CD4-positive, CD25-positive, alpha-beta regulatory T cell (primary cell): ENCODE measurements around the gene STEAP1. TPM values are rescaled to one million over a fixed set of nuclear protein-coding genes. Genes with fewer than 3 reads are reported as not detected.
"Not testable (repeated sequence)": the region's sequence is repeated elsewhere in the genome, so short reads cannot be mapped to it uniquely, and the experiment has no call there.

ENCODE experiments used
- ATAC-seq, 2 donors: fragments of 150-1000 bp; cut with Tn5 transposase; one replicate each; pipeline ENCODE4 v1.10.0; 2021; ENCODE audit warnings: low read depth in 2 of 2, moderate number of reproducible peaks in 2 of 2, moderate library complexity in 1 of 2
- DNase-seq, 3 donors: peaks; one replicate each; pipeline versions ENCODE4 v3.0.0 to v3.0.0-alpha.2; 2012 to 2022; ENCODE audit warnings: mixed read lengths in 1 of 3
- H3K27ac ChIP-seq: one replicate; pipeline ENCODE4 v1.7.0; 2013; ENCODE audit warnings: mild to moderate bottlenecking, low read length; ENCODE audit not compliant: insufficient read depth, poor library complexity, severe bottlenecking
- H3K27me3 ChIP-seq: one replicate; pipeline ENCODE4 v1.7.0; 2013; ENCODE audit warnings: low read length; ENCODE audit not compliant: control insufficient read depth, insufficient read depth
- H3K36me3 ChIP-seq: one replicate; pipeline ENCODE4 v1.7.0; 2013; ENCODE audit warnings: mild to moderate bottlenecking, low read length, moderate library complexity; ENCODE audit not compliant: control insufficient read depth, insufficient read depth
- H3K4me1 ChIP-seq: 2 replicates; pipeline ENCODE4 v1.7.0; 2013; ENCODE audit warnings: mild to moderate bottlenecking, low read length; ENCODE audit not compliant: insufficient read depth, control insufficient read depth, poor library complexity, severe bottlenecking
- H3K4me3 ChIP-seq: one replicate; pipeline ENCODE4 v1.7.0; 2013; ENCODE audit warnings: low read depth, mild to moderate bottlenecking, low read length, moderate library complexity
- H3K9me3 ChIP-seq, 2 experiments: 1 replicate in 1 of 2; 2 replicates in 1 of 2; pipeline ENCODE4 v1.7.0; 2013; ENCODE audit warnings: low read length in 2 of 2, mild to moderate bottlenecking in 1 of 2, moderate library complexity in 1 of 2; ENCODE audit not compliant: control insufficient read depth in 2 of 2
- H3K27ac Mint-ChIP-seq, 3 donors: one replicate each; pipeline ENCODE4 v1.8.0; 2020 to 2022; ENCODE audit warnings: mild to moderate bottlenecking in 3 of 3, mixed read lengths in 3 of 3, moderate library complexity in 2 of 3
- H3K27me3 Mint-ChIP-seq: one replicate; pipeline ENCODE4 v1.8.0; 2022; ENCODE audit warnings: mild to moderate bottlenecking, mixed read lengths
- H3K36me3 Mint-ChIP-seq: one replicate; pipeline ENCODE4 v1.8.0; 2020; ENCODE audit warnings: mixed read lengths
- H3K4me1 Mint-ChIP-seq, 4 donors: one replicate each; pipeline ENCODE4 v1.8.0; 2020 to 2022; ENCODE audit warnings: mixed read lengths in 4 of 4, mild to moderate bottlenecking in 1 of 4
- H3K4me3 Mint-ChIP-seq, 4 donors: one replicate each; pipeline ENCODE4 v1.8.0; 2020 to 2022; ENCODE audit warnings: mild to moderate bottlenecking in 4 of 4, mixed read lengths in 4 of 4, moderate library complexity in 3 of 4
- H3K9me3 Mint-ChIP-seq, 7 donors: one replicate each; pipeline ENCODE4 v1.8.0; 2020 to 2022; ENCODE audit warnings: mixed read lengths in 7 of 7, mild to moderate bottlenecking in 3 of 7, moderate library complexity in 2 of 7
- polyA plus RNA-seq, 4 donors: library from polyadenylated mRNA; unstranded; fragments of 300-500 nt; fragmentation: Illumina TruSeq; gene quantifications; one replicate each; pipeline ENCODE4 v1.2.3, GENCODE V29; 2021
- total RNA-seq: library from RNA; stranded (reverse); gene quantifications from one replicate; pipeline ENCODE4 v1.2.3, GENCODE V29; 2022

Gene STEAP1
- total and polyA plus RNA-seq, 5 donors from 2014 or later = not detected

DNA sequence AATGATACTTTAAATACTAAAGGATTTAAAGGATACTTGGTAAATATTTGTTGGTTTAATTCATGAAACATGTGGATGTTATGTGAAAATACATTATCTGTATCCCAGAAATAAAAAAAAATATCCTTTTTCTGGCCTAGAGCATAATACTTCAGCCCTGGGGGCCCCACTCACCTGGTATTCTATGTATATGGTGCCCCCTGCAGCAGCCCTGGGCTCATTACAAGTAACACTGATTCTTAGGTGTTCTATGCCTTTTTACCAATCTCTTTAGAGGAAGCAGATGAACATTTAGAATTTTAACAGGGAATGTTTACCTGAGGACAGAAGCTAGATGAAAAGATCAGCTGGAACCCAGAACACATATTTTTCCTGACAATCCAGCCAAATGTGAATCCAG, 4.8 kb upstream of the STEAP1 start:
- H3K9me3 Mint-ChIP-seq, H3K27me3 ChIP-seq, H3K9me3 ChIP-seq, H3K27ac ChIP-seq, H3K4me3 Mint-ChIP-seq, ATAC-seq, H3K4me1 Mint-ChIP-seq, H3K36me3 ChIP-seq, H3K27ac Mint-ChIP-seq, H3K4me3 ChIP-seq, H3K4me1 ChIP-seq, H3K36me3 Mint-ChIP-seq: not testable (repeated sequence)
- peak in 1 of 3 donors; percentile 8 for DNase-seq
- H3K27me3 Mint-ChIP-seq = peaks cover 19% of the 10 kb centered on the region

DNA sequence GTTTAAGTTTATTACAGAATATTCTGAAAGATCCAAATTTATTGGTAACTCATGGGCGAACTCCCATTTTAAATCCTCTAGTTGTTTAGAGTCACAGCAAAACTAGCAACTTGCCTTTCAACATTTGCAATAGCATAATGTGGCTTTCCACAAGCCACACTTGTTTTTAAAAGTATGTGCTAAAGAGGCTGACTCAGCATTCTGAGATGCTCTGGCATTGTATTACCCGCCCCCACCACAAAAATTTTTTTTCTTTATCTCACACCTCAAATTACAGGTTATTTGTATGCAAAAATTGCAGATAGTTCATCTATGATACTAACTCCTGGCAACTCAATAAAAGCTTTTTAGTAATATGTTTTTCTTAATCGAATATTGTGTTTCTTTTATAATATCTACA, 2.4 kb upstream of the STEAP1 start:
- H3K27ac Mint-ChIP-seq, H3K36me3 Mint-ChIP-seq, H3K4me1 Mint-ChIP-seq, H3K27me3 ChIP-seq, H3K4me3 ChIP-seq, H3K36me3 ChIP-seq, H3K4me1 ChIP-seq, DNase-seq, H3K9me3 Mint-ChIP-seq, H3K9me3 ChIP-seq, H3K4me3 Mint-ChIP-seq, ATAC-seq, H3K27ac ChIP-seq: not testable (repeated sequence)
- peaks cover 29% of the 10 kb centered on the region for H3K27me3 Mint-ChIP-seq

DNA sequence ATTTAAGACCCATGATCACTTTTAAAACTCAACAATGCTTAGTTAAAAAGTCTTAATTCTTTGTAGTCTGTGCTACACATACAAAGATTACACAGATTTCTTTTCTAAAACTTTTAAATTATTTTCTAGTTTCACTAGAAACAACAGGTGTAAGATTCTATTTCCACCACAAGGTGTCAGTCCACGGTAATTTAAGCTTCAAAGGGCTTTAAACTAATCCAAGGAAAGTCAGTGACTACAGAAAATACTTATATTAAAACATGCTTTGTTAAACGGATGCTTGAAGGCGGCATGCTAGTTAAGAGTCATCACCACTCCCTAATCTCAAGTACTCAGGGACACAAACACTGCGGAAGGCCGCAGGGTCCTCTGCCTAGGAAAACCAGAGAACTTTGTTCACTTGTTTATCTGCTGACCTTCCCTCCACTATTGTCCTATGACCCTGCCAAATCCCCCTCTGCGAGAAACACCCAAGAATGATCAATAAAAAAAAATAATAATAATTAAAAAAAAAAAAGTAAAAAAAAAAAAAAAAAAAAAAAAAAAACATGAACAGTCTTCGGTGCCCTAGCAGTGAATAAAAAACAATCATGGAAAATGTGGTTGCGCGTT, 1.5 kb upstream of the STEAP1 start:
- not testable (repeated sequence) for ATAC-seq, H3K36me3 ChIP-seq, H3K36me3 Mint-ChIP-seq, H3K27ac Mint-ChIP-seq, H3K27ac ChIP-seq, H3K4me3 ChIP-seq, H3K4me1 ChIP-seq, H3K9me3 Mint-ChIP-seq, H3K9me3 ChIP-seq, H3K4me1 Mint-ChIP-seq, H3K27me3 ChIP-seq
- peak overlapping the region in 3 of 4 donors; percentile 15 to 69 (median 24) for H3K4me3 Mint-ChIP-seq
- peak in 2 of 3 donors; percentile 22 to 44 for DNase-seq
- peaks cover 29% of the 10 kb centered on the region for H3K27me3 Mint-ChIP-seq

DNA sequence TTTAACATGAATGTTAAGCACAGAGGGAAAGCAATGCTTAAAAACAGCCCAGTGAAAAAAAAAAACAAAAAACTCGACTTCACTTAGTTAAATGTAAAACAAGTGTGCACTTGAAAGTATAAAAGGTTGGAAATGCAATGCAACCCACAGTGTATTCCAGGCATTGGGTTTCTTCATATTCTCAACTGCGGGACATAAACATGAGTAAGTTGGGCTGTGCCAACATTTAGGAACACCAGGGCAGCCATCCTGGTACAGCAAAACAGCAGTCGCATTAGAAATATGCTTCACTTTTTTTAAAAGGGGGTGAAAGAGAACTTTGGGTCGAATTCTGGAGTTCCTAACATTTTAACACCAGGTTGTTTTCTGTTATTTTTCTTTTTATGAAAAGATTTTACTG, 937 bp downstream of the STEAP1 start:
- Mint-ChIP-seq H3K4me1 (peaks cover 3 to 9% (median 6%) of the 10 kb centered on the region in 4 donors), H3K27me3 (peaks cover 30% of the 10 kb centered on the region), H3K36me3 (no peaks in the 10 kb centered on the region), H3K9me3 (no peaks in the 10 kb centered on the region), H3K4me3 (no peak overlapping the region), H3K27ac (no peak overlapping the region)
- no peaks in the 10 kb centered on the region for H3K27me3 ChIP-seq
- H3K9me3 ChIP-seq = no peaks in the 10 kb centered on the region
- H3K4me3 ChIP-seq = no peak overlapping the region
- peaks cover 7% of the 10 kb centered on the region for H3K4me1 ChIP-seq
- ATAC-seq (no peak), DNase-seq (no peak)
- no peak overlapping the region for H3K27ac ChIP-seq
- no peaks in the 10 kb centered on the region for H3K36me3 ChIP-seq

DNA sequence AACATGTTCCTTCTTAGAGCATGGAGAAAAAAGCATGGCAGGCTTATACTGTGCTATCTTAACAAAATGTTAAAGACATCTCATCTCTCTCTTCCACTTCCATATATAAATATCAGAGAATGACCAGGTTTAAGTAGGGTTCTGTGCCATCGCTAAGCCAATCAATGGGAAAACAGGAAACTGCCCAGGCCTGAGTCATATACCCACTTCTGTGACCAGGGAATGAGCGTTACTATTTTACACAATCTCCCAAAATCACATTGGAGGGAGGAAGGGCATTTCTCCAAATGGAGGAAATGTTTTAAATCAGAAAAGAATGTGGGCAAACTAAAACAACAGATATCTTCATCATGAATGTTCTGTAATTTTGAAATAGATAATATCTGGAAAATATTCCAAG, 3.1 kb downstream of the STEAP1 start:
- not testable (repeated sequence) for H3K4me3 ChIP-seq, H3K27ac Mint-ChIP-seq, H3K9me3 Mint-ChIP-seq, ATAC-seq, H3K4me1 Mint-ChIP-seq, H3K4me1 ChIP-seq, H3K36me3 Mint-ChIP-seq, DNase-seq, H3K27me3 ChIP-seq, H3K9me3 ChIP-seq, H3K4me3 Mint-ChIP-seq, H3K36me3 ChIP-seq, H3K27ac ChIP-seq
- H3K27me3 Mint-ChIP-seq = peaks cover 23% of the 10 kb centered on the region

DNA sequence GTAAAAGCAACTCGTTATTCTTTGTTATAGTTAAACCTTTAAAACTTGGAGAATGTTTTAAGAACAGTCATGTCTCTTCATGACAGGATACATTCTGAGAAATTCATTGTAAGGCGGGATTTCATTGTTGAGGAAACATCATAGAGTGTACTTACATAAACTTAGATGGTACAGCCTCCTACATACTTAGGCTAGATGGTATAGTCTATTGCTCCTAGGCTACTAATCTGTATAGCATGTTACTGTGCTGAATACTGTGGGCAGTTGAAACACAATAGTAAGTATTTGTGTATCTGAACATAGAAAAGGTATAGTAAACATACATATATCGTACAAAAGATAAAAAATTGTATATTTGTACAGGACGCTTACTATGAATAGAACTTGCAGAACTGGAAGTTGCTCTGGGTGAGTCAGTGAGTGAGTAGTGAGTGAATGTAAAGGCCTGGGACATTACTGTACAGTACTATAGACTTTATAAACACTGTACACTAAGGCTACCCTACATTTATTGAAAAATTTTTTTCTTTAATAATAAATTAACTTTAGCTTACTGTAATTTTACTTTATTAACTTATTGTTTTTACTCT, 3.6 kb downstream of the STEAP1 start:
- not testable (repeated sequence) for H3K27me3 ChIP-seq, H3K27ac ChIP-seq, H3K4me3 ChIP-seq, H3K36me3 Mint-ChIP-seq, DNase-seq, H3K4me1 Mint-ChIP-seq, ATAC-seq, H3K4me1 ChIP-seq, H3K4me3 Mint-ChIP-seq, H3K27ac Mint-ChIP-seq, H3K9me3 ChIP-seq, H3K36me3 ChIP-seq, H3K9me3 Mint-ChIP-seq
- H3K27me3 Mint-ChIP-seq = peaks cover 20% of the 10 kb centered on the region

DNA sequence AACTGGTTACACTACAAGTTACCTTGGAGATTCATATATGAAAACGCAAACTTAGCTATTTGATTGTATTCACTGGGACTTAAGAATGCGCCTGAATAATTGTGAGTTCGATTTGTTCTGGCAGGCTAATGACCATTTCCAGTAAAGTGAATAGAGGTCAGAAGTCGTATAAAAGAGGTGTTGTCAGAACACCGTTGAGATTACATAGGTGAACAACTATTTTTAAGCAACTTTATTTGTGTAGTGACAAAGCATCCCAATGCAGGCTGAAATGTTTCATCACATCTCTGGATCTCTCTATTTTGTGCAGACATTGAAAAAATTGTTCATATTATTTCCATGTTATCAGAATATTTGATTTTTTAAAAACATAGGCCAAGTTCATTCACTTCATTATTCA, 9.3 kb downstream of the STEAP1 start:
- DNase-seq = no peak
- Histone ChIP-seq H3K27ac (no peak overlapping the region), H3K9me3 (no peaks in the 10 kb centered on the region), H3K36me3 (no peaks in the 10 kb centered on the region), H3K4me1 (no peaks in the 10 kb centered on the region), H3K4me3 (no peak overlapping the region), H3K27me3 (no peaks in the 10 kb centered on the region)
- Mint-ChIP-seq H3K27ac (no peak overlapping the region), H3K36me3 (no peaks in the 10 kb centered on the region), H3K4me1 (no peaks in the 10 kb centered on the region), H3K27me3 (peaks cover 6% of the 10 kb centered on the region), H3K9me3 (peaks cover 0 to 4% (median 0%) of the 10 kb centered on the region in 7 donors), H3K4me3 (no peak overlapping the region)
- no peak for ATAC-seq

DNA sequence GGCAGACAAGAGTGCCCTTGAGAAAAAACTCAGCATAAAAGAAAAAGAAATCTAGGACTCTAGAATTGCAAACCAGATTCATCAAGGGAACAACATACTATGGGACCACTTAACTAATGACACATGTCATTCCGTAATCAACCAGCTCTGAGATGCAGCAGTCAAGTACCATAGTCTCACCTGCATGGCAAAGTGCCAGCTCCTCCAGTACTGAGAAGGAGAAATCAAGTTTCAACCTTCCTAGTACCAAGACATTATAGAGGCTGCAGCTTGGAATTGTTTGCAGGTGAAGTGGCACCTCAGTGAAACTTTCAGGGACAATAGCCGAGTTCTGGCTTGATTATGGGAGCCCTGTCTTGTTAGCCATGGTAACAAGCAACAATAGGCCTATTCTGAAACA, 11.5 kb downstream of the STEAP1 start:
- Mint-ChIP-seq H3K4me3 (no peak overlapping the region), H3K9me3 (peaks cover 0 to 4% (median 2%) of the 10 kb centered on the region in 7 donors), H3K4me1 (no peaks in the 10 kb centered on the region), H3K27me3 (peaks cover 4% of the 10 kb centered on the region), H3K27ac (no peak overlapping the region), H3K36me3 (no peaks in the 10 kb centered on the region)
- Histone ChIP-seq H3K4me3 (no peak overlapping the region), H3K4me1 (no peaks in the 10 kb centered on the region), H3K36me3 (no peaks in the 10 kb centered on the region), H3K27me3 (no peaks in the 10 kb centered on the region), H3K27ac (no peak overlapping the region), H3K9me3 (no peaks in the 10 kb centered on the region)
- ATAC-seq = no peak
- DNase-seq = no peak
